ENCODE results near the gene TRIM36. TPM values are rescaled to one million over a fixed set of nuclear protein-coding genes. Genes with fewer than 3 reads are reported as not detected.

TRIM36 gene
- total and polyA plus RNA-seq, 11 donors, result 0.08 to 2.6 (median 0.51) TPM; not detected in 1

- Histone ChIP-seq H3K36me3 (no peaks in the 10 kb centered on the region), H3K27me3 (no peaks in the 10 kb centered on the region), H3K4me1 (no peaks in the 10 kb centered on the region), H3K4me3 (no peak overlapping the region), H3K27ac (no peak overlapping the region), H3K9me3 (peaks cover 0 to 9% (median 0%) of the 10 kb centered on the region in 12 donors)
- intact Hi-C loops (cut with DNase I), result no loop called here
- 74 to 82% (median 79%) methylated on average over 5 of the region's 5 CpGs for WGBS, 4 donors
- TF ChIP-seq CTCF (IDR thresholded peaks at IDR 0.05) (no peak), POLR2A (IDR thresholded peaks at IDR 0.05) (no peak)
- DNase-seq, result no peak
- ATAC-seq, result no peak
Measured at GRCh38 chr5:115126303-115126702, 43.4 kb downstream of the TRIM36 start.

DNA sequence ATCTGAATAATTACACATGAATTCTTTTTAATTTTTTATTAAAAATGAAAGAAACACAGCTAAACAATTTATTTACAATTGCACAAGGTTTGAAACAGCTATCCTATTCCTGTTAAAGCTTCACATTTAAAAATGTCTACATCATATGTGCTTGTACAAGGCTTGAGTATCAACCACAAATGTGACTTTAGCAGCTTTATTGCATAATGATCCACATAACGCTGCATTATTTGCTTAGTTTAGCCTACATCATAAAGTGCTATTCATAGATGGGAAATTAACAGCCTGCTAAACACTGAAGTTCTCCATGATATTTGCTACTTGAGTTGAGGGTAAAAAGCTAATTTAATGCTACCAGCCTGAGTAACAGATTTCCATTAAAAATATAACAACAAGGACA, 45.0 kb downstream of the TRIM36 start:
- H3K27me3 ChIP-seq, result no peaks in the 10 kb centered on the region
- H3K27ac ChIP-seq, result no peak overlapping the region
- no peaks in the 10 kb centered on the region for H3K4me1 ChIP-seq
- no peak for DNase-seq
- no peaks in the 10 kb centered on the region for H3K36me3 ChIP-seq
- TF ChIP-seq CTCF (IDR thresholded peaks at IDR 0.05), result no peak
- no peak overlapping the region for H3K4me3 ChIP-seq
- 88 to 100% (median 90%) methylated on average over 1 of the region's 1 CpG for WGBS, 4 donors
- no peak for ATAC-seq
- intact Hi-C loops (cut with DNase I), result no loop called here
- H3K9me3 ChIP-seq, result peaks cover 0 to 9% (median 0%) of the 10 kb centered on the region in 12 donors

DNA sequence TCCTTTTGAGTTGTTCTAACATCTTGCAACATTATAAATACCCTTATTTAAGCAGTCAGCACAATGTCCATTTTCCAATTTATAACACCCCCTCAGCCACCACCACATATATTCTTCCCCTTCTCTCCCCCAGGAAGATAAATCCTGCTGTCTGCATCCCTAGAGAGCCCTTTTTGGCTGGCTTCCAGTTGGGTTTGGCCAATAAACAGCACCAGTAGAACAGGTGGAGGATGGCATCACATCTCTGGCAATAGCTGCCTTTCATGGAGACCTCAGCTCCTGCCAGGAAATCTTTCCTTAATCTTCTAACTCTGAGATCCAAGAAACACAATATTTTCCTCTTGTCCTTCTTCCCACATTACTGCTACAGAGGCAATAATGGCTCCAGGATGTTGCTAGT, 53.7 kb downstream of the TRIM36 start:
- TF ChIP-seq CTCF (IDR thresholded peaks at IDR 0.05) (no peak), POLR2A (IDR thresholded peaks at IDR 0.05) (no peak)
- peaks cover 0 to 9% (median 0%) of the 10 kb centered on the region in 12 donors for H3K9me3 ChIP-seq
- H3K27me3 ChIP-seq, result peaks cover 0 to 16% (median 4%) of the 10 kb centered on the region in 9 donors
- no peaks in the 10 kb centered on the region for H3K36me3 ChIP-seq
- no peak overlapping the region for H3K4me3 ChIP-seq
- DNase-seq, result no peak
- H3K27ac ChIP-seq, result no peak overlapping the region
- H3K4me1 ChIP-seq, result no peaks in the 10 kb centered on the region
- no peak for ATAC-seq
- intact Hi-C loops (cut with DNase I), result no loop called here

- peaks cover 0 to 37% (median 4%) of the 10 kb centered on the region in 9 donors for H3K27me3 ChIP-seq
- H3K4me1 ChIP-seq, result no peaks in the 10 kb centered on the region
- no peaks in the 10 kb centered on the region for H3K36me3 ChIP-seq
- TF ChIP-seq POLR2A (IDR thresholded peaks at IDR 0.05) (no peak), CTCF (IDR thresholded peaks at IDR 0.05) (no peak)
- no peak for ATAC-seq
- H3K27ac ChIP-seq, result no peak overlapping the region
- no peaks in the 10 kb centered on the region for H3K9me3 ChIP-seq
- no peak for DNase-seq
- H3K4me3 ChIP-seq, result no peak overlapping the region
- 59 to 78% (median 63%) methylated on average over 5 of the region's 5 CpGs for WGBS, 4 donors
- intact Hi-C loops (cut with DNase I), result no loop called here
Measured at GRCh38 chr5:115109840-115110239, 59.9 kb downstream of the TRIM36 start.

Measured in heart left ventricle (tissue), 16 donors.